ENCODE data around the gene VEZT.

VEZT gene

GRCh38 chr12:95200128-95200894 lies 17.3 kb upstream of the VEZT start:
- no peak for DNase-seq

DNA sequence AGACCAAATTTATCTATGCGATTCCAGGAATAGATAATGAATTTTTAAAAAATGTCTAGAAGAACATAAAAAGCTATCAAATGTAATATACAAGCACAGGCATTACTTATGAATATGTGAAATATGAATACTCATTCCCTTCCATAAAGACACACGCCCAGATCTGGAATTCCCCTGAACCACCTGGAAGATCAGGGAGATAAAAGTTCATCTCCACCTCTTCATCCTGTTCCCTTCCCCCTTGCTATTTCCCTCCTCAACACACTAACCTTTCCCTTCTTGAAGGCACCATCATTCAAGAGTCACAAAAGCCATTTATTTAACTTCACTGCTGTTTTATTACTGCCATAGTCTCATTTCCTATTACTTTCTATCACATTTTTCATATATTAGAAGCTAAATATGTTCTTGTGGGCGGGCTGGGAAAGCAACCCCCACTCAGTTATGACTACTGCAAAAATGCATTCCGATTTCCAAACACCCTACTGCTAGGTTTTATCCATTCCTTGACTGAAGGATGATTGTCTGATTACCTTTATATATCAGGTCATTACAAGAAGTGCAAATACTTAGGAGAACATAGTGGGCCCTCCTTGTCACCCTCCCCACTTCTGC lies 16.4 kb upstream of the VEZT start:
- DNase-seq: no peak

DNA sequence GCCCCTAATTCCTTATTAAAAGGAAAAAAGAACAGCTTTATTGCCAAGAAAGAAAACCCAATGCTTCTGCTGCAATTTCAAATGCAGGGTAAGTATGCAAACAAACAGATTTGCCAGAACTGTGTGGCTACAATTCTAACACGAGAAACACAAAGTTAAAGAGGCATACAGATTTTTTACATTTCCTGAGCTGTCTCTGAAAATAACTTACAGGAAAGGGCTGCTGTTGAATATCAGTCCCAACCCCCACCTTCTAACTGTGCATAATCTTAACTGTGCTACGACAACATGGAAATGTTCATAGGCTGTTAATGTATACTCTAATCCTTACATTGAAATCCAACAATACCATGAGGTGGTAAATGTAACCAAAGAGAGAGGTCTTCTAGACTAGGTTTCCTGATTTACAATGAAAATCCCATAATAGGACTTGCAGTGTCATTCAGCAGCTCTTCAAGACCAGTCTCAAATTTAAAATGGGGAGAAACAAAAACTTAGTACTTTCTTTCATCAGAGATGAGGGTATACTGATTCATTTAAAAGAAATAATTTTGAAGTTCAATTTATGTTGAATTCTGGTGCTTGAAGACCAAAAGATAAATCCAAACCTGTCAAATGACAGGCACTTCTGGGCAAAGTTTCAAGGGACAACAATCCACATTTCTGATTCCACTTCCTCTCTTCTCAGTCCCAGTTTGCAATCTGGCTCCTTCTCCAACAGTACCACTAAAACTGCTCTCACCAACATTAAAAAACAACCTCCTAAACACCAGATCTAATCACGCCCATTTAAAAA lies 14.7 kb upstream of the VEZT start:
- no peak for DNase-seq

GRCh38 chr12:95203487-95204030 lies 14.0 kb upstream of the VEZT start:
- no peak for DNase-seq

GRCh38 chr12:95204141-95204866 lies 13.3 kb upstream of the VEZT start:
- no peak for DNase-seq

DNA sequence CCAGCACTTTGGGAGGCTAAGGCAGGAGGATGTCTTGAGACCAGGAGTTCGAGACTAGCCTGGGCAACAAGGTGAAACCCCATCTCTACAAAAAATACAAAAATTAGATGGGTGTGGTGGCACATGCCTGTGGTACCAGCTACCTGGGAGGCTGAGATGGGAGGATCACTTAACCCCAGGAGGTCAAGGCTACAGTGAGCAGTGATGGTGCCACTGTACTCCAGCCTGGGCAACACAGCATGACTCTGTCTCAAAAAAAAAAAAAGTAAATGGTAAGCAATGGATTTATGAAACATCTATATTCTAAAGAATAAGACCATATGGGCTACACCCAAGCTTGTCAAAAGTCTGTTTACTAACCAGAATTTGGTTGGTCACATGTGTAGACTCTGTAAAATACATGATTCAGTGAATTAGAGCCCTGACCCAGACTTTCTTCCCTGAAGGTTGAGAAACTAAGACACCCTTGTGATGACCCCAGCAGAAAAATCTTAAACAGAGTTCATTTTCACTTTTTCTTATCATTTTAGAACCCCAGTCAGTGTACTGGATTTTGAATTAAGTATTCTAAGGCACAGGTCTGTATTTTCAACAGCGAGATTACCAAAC lies 12.5 kb upstream of the VEZT start:
- no peak for DNase-seq

GRCh38 chr12:95205685-95206084 lies 11.9 kb upstream of the VEZT start:
- DNase-seq: no peak

- no peak for DNase-seq
Measured at GRCh38 chr12:95206916-95207315, 10.7 kb upstream of the VEZT start.

GRCh38 chr12:95207407-95207806 lies 10.2 kb upstream of the VEZT start:
- no peak for DNase-seq

DNA sequence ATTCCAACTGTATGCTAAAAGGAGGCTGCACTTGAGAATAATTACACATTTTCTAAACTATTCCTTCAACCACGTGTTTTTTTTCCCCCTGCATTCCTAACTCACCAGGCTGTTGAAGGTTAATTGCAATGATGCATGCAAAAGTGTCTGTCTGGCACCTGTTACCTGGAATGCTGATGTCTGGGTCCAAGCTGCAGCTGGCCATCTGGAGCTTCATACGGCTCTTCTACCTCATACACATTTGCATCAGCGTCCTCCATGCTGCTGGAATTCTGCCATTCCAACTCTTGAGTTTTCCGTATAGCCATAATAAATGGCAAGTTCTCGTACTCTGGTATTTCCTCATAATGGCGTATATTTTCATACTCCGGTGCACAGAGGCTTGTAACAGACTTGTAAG lies 8.9 kb upstream of the VEZT start:
- DNase-seq: no peak

DNA sequence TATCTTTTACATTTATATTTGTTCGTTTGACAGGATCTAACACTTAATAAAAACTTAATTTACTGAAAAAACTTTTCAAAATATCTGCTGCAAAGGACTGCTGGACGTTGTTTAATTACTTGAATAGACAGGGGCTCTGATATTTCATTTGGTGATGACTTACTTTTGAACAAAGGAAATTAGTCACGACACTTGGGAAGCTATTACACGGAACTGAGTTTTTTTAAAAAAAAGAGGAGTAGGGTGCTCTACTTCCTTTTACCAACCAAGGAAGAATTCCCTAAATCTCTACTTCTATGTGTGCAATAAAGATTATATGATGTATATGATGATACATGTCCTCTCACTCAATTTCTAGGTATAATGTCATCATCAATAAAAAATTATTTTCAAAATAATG lies 5.0 kb upstream of the VEZT start:
- DNase-seq: no peak

DNA sequence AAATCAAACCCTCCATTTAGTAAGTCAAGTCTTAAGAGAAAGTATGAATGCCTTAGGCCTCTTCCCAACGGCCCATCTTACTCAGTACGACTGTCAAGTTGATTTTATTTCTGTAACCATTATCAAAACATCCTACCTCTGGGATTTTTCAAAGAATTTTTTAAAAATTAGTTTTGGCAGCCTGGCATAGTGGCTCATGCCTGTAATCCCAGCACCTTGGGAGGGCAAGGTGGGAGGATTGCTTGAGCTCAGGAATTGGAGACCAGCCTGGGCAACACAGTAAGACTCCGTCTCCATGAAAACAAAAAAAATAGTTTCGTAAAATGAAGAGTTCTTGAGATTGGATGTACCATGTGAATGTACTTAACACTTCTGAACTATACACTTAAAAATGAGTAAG lies 4.5 kb upstream of the VEZT start:
- no peak for DNase-seq

DNA sequence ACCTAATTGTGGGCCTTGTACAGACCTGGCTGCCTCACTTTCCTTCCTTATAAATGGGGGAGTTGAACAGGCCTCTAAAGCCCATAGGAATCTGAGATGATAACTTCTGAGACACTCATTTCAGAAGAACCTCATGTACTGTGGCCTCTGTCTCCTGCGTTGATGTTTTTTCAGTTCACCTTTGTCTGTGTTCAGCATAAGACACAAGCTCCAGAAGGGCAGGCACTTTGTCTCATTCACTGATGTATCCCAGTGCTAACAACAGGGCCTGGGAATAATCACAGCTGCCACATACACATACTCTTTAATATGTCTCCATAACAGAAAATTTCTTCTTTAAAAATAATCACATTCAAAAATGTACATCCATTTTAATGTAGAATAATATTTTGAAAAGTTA lies 3.7 kb upstream of the VEZT start:
- peak; percentile 12 for DNase-seq

- DNase-seq: no peak
Measured at GRCh38 chr12:95214466-95214865, 3.1 kb upstream of the VEZT start.

- no peak for DNase-seq
Measured at GRCh38 chr12:95215949-95216348, 1.7 kb upstream of the VEZT start.

DNA sequence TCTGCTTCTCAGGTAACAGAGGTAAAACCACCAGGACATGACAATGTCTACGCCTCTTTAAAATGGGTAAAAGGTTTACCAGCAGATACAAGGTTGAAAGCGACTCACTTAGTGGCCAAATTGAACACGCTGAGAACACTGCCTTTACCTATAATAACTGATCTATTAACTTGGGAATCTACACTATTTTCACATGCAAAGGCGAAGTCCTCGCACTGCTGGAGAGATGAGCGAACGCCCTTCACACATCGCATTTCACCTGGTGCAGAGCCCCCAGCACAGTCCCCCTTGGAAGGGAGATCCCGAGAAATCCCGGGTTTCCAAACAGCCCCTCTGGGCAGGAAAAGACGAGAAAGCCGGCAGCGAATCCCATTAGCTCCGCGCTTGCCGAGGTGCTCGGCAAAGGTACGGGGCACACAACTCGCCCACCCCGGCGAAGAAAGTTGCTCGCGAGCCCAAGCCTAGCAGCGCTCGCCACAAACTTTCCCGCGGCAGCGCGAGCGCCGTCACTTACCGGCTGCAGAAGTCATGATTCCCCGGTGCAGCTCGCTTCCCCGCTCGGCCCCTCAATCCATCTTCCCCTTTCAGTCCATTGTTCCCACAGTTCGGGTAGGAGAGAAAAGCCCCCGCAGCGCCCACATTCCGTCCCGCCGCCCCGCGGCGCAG lies 763 bp upstream of the VEZT start:
- no peak for DNase-seq

DNA sequence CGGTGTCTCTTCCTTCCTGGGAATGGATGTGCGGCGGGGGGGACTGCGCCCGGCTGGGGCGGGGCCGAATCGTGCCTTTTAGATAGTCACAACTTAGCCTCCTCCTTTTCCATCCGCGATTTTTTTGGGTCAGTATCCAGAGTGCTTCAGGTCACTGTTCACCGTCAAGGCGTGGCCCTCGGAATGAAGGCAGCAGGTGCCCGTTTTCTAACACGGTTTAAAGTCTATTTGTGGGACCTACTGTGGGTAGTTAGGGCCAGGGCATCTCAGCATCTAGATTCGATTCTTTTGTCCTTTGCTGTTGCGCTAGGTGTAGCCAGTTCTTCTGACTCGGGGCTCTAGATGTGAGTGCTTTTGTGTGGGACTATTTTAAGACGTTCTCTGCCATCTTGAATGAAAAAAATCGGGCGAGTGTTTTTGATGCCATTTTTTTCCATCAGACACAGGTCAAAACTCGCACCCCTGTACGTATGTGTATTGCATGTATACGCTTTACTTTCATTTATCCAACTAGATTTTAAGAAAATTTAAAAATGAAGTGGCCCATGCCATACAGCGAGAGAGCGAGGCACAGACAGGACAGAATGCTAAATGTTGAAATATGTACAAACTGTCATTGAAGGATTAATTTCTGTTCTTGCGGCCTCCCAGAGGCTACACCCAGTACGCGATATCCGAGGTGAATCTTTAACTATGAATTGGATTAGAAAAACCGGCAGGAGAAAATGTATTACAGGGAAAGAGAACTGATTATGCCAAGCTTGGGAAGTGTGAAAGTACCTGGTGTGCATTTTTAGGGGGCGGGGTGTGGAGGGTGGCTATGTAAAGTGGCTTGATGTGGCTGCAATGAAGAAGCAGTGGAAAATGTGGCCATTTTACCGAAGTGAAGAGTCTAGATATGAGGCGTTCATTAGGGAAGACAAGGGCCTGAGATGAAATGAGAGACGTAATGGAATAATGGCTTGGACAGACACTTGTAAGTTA lies 835 bp downstream of the VEZT start:
- peak; percentile 71 for DNase-seq

DNA sequence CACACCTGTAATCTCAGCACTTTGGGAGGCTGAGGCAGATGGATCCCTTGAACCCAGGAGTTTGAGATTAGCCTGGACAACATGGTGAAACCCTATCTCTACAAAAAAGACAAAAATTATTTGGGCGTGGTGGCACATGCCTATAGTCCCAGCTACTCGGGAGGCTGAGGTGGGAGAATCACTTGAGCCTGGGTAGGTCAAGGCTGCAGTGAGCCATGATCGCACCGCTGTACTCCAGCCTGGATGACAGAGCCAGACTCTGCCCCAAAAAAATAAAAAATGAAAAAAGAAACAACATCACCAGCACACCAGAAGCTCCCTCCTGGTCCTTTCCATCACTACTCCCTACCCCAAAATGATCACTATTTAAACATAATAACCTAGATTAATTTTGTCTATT lies 2.6 kb downstream of the VEZT start:
- DNase-seq: no peak

- DNase-seq: no peak
Measured at GRCh38 chr12:95220726-95221125, 3.1 kb downstream of the VEZT start.

All from retina (tissue), 1 donor.